ENCODE data around the gene TRIO. TPM values are rescaled to one million over a fixed set of nuclear protein-coding genes. Genes with fewer than 3 reads are reported as not detected.

Gene TRIO
- total RNA-seq, 2 experiments from 2014 or later: 3.5 to 6.6 TPM

GRCh38 chr5:14355391-14355790 is 212.2 kb downstream of the TRIO start:
- Mint-ChIP-seq H3K36me3 (ENCODE audit: low read depth) (no peaks in the 10 kb centered on the region), H3K27me3 (ENCODE audit: low read depth) (peaks cover 2% of the 10 kb centered on the region), H3K4me1 (ENCODE audit: low read depth) (peaks cover 13% of the 10 kb centered on the region), H3K27ac (no peak overlapping the region), H3K9me3 (ENCODE audit: insufficient read depth) (no peaks in the 10 kb centered on the region), H3K4me3 (no peak overlapping the region)
- no peak for DNase-seq
- ChIA-PET POLR2A (no interaction called here), CTCF (interaction anchor here (1.2 to 4.3 kb wide), 6 partner anchors 9 to 648 kb away, joined by 3 to 33 read pairs (median 7); no protein-coding TSS in a partner anchor)
- ATAC-seq: no peak

DNA sequence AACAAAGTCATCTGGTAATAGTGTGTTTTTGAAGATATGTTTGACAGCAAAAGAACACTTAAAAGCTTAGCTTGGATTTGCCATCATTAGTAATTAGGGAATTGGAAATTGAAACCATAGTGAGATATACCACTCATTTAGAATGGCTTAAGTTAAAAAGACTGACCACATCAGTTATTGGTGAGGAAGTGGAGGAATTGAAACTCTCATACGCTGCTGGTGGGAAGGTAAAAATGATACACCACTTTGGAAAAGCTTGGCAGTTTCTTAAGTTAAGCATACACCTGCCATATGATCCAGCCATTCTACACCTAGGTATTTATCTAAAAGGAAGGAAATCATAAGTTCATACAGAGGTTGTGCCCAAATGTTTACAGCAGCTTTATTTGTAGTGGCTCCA is 213.2 kb downstream of the TRIO start:
- Mint-ChIP-seq H3K4me3 (no peak overlapping the region), H3K4me1 (ENCODE audit: low read depth) (peaks cover 15% of the 10 kb centered on the region), H3K9me3 (ENCODE audit: insufficient read depth) (no peaks in the 10 kb centered on the region), H3K27ac (no peak overlapping the region), H3K36me3 (ENCODE audit: low read depth) (no peaks in the 10 kb centered on the region), H3K27me3 (ENCODE audit: low read depth) (peaks cover 2% of the 10 kb centered on the region)
- ChIA-PET CTCF (interaction anchor here (0.7 to 4.3 kb wide), 4 partner anchors 8 to 292 kb away, joined by 3 to 33 read pairs (median 14); no protein-coding TSS in a partner anchor), POLR2A (interaction anchor here (0.6 kb wide), 1 partner anchor 58 kb away, joined by 3 read pairs; no protein-coding TSS in a partner anchor)
- DNase-seq (no peak), ATAC-seq (no peak)

DNA sequence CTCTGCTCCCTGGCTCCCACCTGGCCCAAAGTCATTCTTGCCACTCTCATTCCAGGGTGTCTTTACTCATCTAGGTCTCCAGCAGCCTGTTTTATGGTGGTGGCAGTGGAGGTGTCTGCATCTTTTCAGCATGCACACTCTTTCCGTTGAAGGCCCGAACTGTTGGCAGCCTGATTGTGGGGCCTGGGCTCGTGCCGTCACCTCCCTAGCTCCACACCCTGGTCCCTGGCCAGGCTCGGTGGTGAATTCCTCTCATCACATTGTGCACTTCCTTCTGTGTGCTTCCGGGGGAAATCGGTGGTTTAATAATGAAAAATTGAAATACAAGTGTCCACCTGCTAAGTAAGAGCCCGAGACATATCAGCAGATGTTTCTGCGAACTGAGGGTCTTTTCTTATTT is 214.3 kb downstream of the TRIO start:
- H3K27ac Mint-ChIP-seq: no peak overlapping the region
- H3K27me3 Mint-ChIP-seq (ENCODE audit: low read depth): peaks cover 2% of the 10 kb centered on the region
- no peaks in the 10 kb centered on the region for H3K9me3 Mint-ChIP-seq (ENCODE audit: insufficient read depth)
- ChIA-PET CTCF (interaction anchor here (1.4 to 13.4 kb wide), 3 partner anchors 11 to 291 kb away, joined by 3 to 304 read pairs (median 33); no protein-coding TSS in a partner anchor), POLR2A (no interaction called here)
- ATAC-seq (no peak), DNase-seq (no peak)
- no peaks in the 10 kb centered on the region for H3K36me3 Mint-ChIP-seq (ENCODE audit: low read depth)
- H3K4me1 Mint-ChIP-seq (ENCODE audit: low read depth): peaks cover 15% of the 10 kb centered on the region
- H3K4me3 Mint-ChIP-seq: no peak overlapping the region

- H3K27ac Mint-ChIP-seq: no peak overlapping the region
- CTCF ChIA-PET: interaction anchor here (13.4 kb wide), 1 partner anchor 290 kb away, joined by 304 read pairs; no protein-coding TSS in a partner anchor
- no peak for ATAC-seq
- no peak overlapping the region for H3K4me3 Mint-ChIP-seq
- POLR2A ChIA-PET: no interaction called here
- H3K4me1 Mint-ChIP-seq (ENCODE audit: low read depth): peaks cover 15% of the 10 kb centered on the region
- no peak for DNase-seq
- H3K9me3 Mint-ChIP-seq (ENCODE audit: insufficient read depth): no peaks in the 10 kb centered on the region
- peaks cover 4% of the 10 kb centered on the region for H3K27me3 Mint-ChIP-seq (ENCODE audit: low read depth)
- H3K36me3 Mint-ChIP-seq (ENCODE audit: low read depth): no peaks in the 10 kb centered on the region
Observed at GRCh38 chr5:14357851-14358250, 214.7 kb downstream of the TRIO start.

GRCh38 chr5:14358536-14358935 is 215.4 kb downstream of the TRIO start:
- H3K36me3 Mint-ChIP-seq (ENCODE audit: low read depth): no peaks in the 10 kb centered on the region
- H3K27ac Mint-ChIP-seq: no peak overlapping the region
- ChIA-PET CTCF (interaction anchor here (13.4 kb wide), 1 partner anchor 289 kb away, joined by 304 read pairs; no protein-coding TSS in a partner anchor), POLR2A (interaction anchor here (0.6 kb wide), 1 partner anchor 336 kb away, joined by 3 read pairs; no protein-coding TSS in a partner anchor)
- H3K27me3 Mint-ChIP-seq (ENCODE audit: low read depth): peaks cover 4% of the 10 kb centered on the region
- H3K9me3 Mint-ChIP-seq (ENCODE audit: insufficient read depth): no peaks in the 10 kb centered on the region
- H3K4me1 Mint-ChIP-seq (ENCODE audit: low read depth): peaks cover 15% of the 10 kb centered on the region
- no peak overlapping the region for H3K4me3 Mint-ChIP-seq
- DNase-seq (no peak), ATAC-seq (no peak)

GRCh38 chr5:14359069-14360043 is 216.2 kb downstream of the TRIO start:
- Mint-ChIP-seq H3K4me1 (ENCODE audit: low read depth) (peaks cover 20% of the 10 kb centered on the region), H3K9me3 (ENCODE audit: insufficient read depth) (no peaks in the 10 kb centered on the region), H3K36me3 (ENCODE audit: low read depth) (no peaks in the 10 kb centered on the region), H3K27ac (no peak overlapping the region), H3K27me3 (ENCODE audit: low read depth) (peaks cover 4% of the 10 kb centered on the region), H3K4me3 (no peak overlapping the region)
- DNase-seq (no peak), ATAC-seq (no peak)
- ChIA-PET CTCF (interaction anchor here (13.4 kb wide), 1 partner anchor 289 kb away, joined by 304 read pairs; no protein-coding TSS in a partner anchor), POLR2A (interaction anchor here (0.6 kb wide), 1 partner anchor 335 kb away, joined by 3 read pairs; no protein-coding TSS in a partner anchor)

GRCh38 chr5:14362491-14362890 is 219.3 kb downstream of the TRIO start:
- Mint-ChIP-seq H3K27me3 (ENCODE audit: low read depth) (peaks cover 1% of the 10 kb centered on the region), H3K27ac (no peak overlapping the region)
- CTCF ChIA-PET: interaction anchor here (0.7 to 13.4 kb wide), 9 partner anchors 7 to 641 kb away, joined by 3 to 304 read pairs (median 7); partner anchors contain the start of gene OTULINL

DNA sequence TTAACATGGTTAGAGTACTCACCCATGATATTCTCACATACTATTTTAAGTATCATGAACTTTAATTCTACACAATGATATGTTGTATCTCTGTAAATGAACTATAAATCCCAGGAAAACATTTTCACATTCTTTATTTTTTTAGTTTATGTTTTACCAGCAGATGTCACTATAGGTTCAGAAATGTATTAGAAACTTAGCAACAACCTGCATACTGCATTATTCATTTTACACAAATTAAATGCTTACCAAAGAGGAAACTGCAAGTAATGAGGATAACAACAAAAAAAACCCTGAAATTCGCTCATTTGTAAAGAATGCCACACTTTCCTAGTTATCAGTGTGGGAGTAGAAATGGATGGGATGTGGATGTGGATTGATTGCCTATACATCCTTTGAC is 221.0 kb downstream of the TRIO start:
- Mint-ChIP-seq H3K9me3 (ENCODE audit: insufficient read depth) (no peaks in the 10 kb centered on the region), H3K4me3 (no peak overlapping the region), H3K4me1 (ENCODE audit: low read depth) (peaks cover 53% of the 10 kb centered on the region)

More at GRCh38 chr5:14362491-14362890, 219.3 kb downstream of the TRIO start:
- POLR2A ChIA-PET: no interaction called here
- DNase-seq: no peak
- Mint-ChIP-seq H3K9me3 (ENCODE audit: insufficient read depth) (no peaks in the 10 kb centered on the region), H3K4me3 (no peak overlapping the region), H3K4me1 (ENCODE audit: low read depth) (peaks cover 38% of the 10 kb centered on the region), H3K36me3 (ENCODE audit: low read depth) (no peaks in the 10 kb centered on the region)
- ATAC-seq: no peak

DNA sequence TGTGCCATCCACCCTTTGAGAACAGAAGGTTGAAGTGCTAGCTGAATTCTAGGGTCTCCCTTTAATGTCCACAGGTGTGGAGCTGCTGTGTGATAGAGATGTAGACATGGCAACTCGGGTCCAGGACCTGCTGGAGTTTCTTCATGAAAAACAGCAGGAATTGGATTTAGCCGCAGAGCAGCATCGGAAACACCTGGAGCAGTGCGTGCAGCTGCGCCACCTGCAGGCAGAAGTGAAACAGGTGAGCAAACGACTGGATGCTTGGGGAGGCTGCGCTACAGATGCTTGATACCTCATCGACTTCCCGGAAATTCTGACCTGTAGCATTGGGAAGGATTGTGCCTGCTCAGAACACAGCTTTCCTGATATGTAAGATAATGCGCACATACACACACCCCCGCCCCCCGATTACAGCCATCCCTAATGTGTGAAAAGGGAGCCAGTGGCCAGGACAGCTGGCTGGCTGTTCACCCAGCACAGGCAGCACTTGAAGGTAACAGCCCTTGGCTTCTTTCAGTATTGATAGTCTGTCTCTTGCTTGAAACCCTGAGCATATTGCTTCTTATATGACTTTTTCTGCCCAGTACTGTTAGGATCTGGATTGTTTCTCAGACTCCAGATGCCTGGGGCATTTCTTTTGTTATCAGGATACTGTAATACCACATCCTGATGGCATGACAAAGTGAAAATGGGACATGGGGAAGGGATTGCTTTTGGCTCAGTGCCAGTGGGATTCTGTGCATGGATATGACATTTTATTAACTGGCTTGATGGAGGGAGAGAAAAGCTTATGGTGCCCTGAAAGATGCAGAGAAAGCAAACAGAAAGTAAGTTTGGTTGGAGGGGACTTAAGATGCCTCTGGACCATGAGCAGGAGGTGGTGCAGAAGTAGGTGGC is 221.7 kb downstream of the TRIO start:
- POLR2A ChIA-PET: interaction anchor here (0.5 to 3.1 kb wide), 3 partner anchors 217 to 284 kb away, joined by 3 to 13 read pairs (median 12); partner anchors contain the start of gene OTULINL
- Mint-ChIP-seq H3K9me3 (ENCODE audit: insufficient read depth) (no peaks in the 10 kb centered on the region), H3K36me3 (ENCODE audit: low read depth) (no peaks in the 10 kb centered on the region), H3K4me3 (peak overlapping the region; percentile 56), H3K27me3 (ENCODE audit: low read depth) (peaks cover 1% of the 10 kb centered on the region), H3K4me1 (ENCODE audit: low read depth) (peaks cover 61% of the 10 kb centered on the region), H3K27ac (peak overlapping the region; percentile 36)
- DNase-seq: no peak
- ATAC-seq: peak; percentile 25
- CTCF ChIA-PET: interaction anchor here (0.8 to 13.4 kb wide), 31 partner anchors 10 to 650 kb away, joined by 3 to 304 read pairs (median 5); no protein-coding TSS in a partner anchor

More for the DNA sequence above, 221.0 kb downstream of the TRIO start:
- DNase-seq (no peak), ATAC-seq (no peak)
- POLR2A ChIA-PET: interaction anchor here (0.5 to 3.1 kb wide), 3 partner anchors 218 to 284 kb away, joined by 3 to 13 read pairs (median 12); partner anchors contain the start of gene OTULINL
- no peak overlapping the region for H3K27ac Mint-ChIP-seq
- CTCF ChIA-PET: interaction anchor here (0.8 to 13.4 kb wide), 21 partner anchors 9 to 651 kb away, joined by 3 to 304 read pairs (median 9); no protein-coding TSS in a partner anchor
- H3K27me3 Mint-ChIP-seq (ENCODE audit: low read depth): peaks cover 1% of the 10 kb centered on the region
- H3K36me3 Mint-ChIP-seq (ENCODE audit: low read depth): no peaks in the 10 kb centered on the region

- H3K27ac Mint-ChIP-seq: peak overlapping the region; percentile 87
- peaks cover 66% of the 10 kb centered on the region for H3K4me1 Mint-ChIP-seq (ENCODE audit: low read depth)
- peaks cover 1% of the 10 kb centered on the region for H3K27me3 Mint-ChIP-seq (ENCODE audit: low read depth)
- CTCF ChIA-PET: interaction anchor here (0.8 to 13.4 kb wide), 20 partner anchors 11 to 637 kb away, joined by 3 to 304 read pairs (median 10); no protein-coding TSS in a partner anchor
- ATAC-seq (peak; percentile 92), DNase-seq (peak; percentile 72)
- H3K36me3 Mint-ChIP-seq (ENCODE audit: low read depth): no peaks in the 10 kb centered on the region
- H3K9me3 Mint-ChIP-seq (ENCODE audit: insufficient read depth): no peaks in the 10 kb centered on the region
- POLR2A ChIA-PET: interaction anchor here (0.6 to 3.1 kb wide), 10 partner anchors 17 to 290 kb away, joined by 3 to 15 read pairs (median 5); partner anchors contain the start of gene OTULINL
- H3K4me3 Mint-ChIP-seq: peak overlapping the region; percentile 66
Observed at GRCh38 chr5:14365831-14366430, 222.8 kb downstream of the TRIO start.
